Activated CD4-positive, alpha-beta T cell treated with anti-CD3 and anti-CD28 coated beads, Interleukin-2, amount 10 ng/mL, durations not matched to agents 24 days and 14 days (primary cell): ENCODE data around the gene PNLIPRP3. TPM values are rescaled to one million over a fixed set of nuclear protein-coding genes. Genes with fewer than 3 reads are reported as not detected.
A peak's percentile ranks its signal among the peaks of the same experiment; 100 is the strongest.

Source experiments
- DNase-seq: peaks from one replicate; pipeline ENCODE4 v3.0.0; 2022
- H3K27ac Mint-ChIP-seq: one replicate; pipeline ENCODE4 v1.8.0; 2022; ENCODE audit warnings: mild to moderate bottlenecking, mixed read lengths
- H3K27me3 Mint-ChIP-seq: one replicate; pipeline ENCODE4 v1.8.0; 2022; ENCODE audit warnings: mixed read lengths
- H3K36me3 Mint-ChIP-seq: one replicate; pipeline ENCODE4 v1.8.0; 2022; ENCODE audit warnings: low read depth, mild to moderate bottlenecking, mixed read lengths
- H3K4me1 Mint-ChIP-seq: one replicate; pipeline ENCODE4 v1.8.0; 2021; ENCODE audit warnings: mixed read lengths
- H3K4me3 Mint-ChIP-seq: one replicate; pipeline ENCODE4 v1.8.0; 2022; ENCODE audit warnings: mild to moderate bottlenecking, moderate library complexity, mixed read lengths
- H3K9me3 Mint-ChIP-seq: one replicate; pipeline ENCODE4 v1.8.0; 2021; ENCODE audit warnings: mixed read lengths
- intact Hi-C: fragments of 100-400 bp; cut with micrococcal nuclease; formaldehyde crosslinking; loops from one replicate; pipeline ENCODE4 v1.15.1; 2023
- total RNA-seq: library from RNA; stranded (reverse); gene quantifications from 2 replicates; pipeline ENCODE4 v1.2.3, GENCODE V29; 2022

The PNLIPRP3 gene
- total RNA-seq, 1 donor from 2014 or later, result not detected

DNA sequence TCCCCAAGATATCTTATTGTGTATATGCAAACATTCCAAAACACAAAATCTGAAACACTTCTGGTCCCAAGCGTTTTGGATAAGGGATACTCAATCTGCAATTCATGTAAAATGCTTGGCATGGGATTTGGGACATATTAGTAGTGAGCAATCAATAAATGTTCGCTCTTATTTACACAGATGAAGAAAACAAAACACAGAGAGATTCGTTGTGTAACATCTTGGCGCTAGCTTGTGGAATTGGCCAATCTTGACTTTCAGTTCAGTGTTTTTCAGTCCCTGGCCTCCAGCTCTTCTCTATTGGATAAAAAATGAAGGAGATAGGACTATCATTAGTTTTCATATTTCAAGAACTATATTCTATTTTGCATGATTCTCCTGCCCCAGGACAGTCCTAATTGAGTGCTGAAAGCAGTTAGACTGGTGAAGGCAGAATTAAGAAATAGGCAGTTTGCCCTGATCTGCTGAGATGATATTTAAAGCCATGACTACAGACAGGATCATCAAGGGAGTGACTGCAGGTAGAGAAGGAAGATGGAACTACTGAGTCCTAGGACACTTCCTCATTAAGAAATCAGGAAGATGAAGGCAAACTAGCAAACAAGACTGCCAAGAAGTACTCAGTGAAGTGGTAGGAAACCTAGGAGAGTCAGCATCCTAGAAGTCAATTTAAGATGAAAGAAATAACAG, 1.8 kb downstream of the PNLIPRP3 start:
- no peaks in the 10 kb centered on the region for H3K36me3 Mint-ChIP-seq
- intact Hi-C loops, result no loop called here
- DNase-seq, result no peak
- no peaks in the 10 kb centered on the region for H3K27me3 Mint-ChIP-seq
- no peaks in the 10 kb centered on the region for H3K9me3 Mint-ChIP-seq
- H3K4me1 Mint-ChIP-seq, result no peaks in the 10 kb centered on the region
- H3K27ac Mint-ChIP-seq, result no peak overlapping the region
- no peak overlapping the region for H3K4me3 Mint-ChIP-seq

DNA sequence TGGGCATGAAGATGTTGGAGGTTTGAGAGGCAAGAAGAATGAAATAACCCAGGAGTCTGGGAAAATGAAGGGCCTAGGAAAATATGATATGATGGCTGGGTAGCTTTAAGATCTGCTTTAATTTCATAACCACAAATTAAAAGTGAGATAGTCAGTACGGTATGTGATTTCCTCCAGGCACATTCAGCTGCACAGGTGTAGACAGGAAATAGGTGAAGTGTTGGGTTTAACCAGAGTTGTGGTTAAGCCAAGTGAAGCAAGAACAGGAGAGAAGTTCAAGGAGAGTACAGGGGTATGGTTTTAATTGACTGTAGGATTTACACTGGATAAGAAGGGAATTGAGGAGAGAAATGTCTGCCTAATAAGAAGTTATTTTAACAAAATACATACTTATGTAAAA, 2.6 kb downstream of the PNLIPRP3 start:
- no peaks in the 10 kb centered on the region for H3K4me1 Mint-ChIP-seq
- intact Hi-C loops, result no loop called here
- H3K27ac Mint-ChIP-seq, result no peak overlapping the region

DNA sequence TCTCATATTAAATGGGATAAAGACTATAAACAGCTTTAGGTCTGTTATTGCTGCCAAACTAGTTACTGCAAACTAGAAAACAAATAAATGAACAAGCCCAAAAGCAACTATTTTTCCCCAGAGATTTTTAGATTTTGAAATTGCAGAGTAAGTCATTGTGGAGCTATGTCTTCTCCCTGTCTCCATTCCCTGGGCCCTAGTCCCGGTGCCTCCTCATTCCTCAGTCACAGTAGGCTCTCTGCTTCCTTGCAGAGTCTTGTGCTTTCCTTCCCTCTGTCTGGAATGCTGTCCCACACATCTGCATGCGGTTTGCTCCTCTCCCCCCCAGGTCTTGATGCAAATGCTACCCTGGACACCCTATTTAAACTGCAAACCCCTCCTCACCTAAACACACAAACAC, 4.0 kb downstream of the PNLIPRP3 start:
- no peaks in the 10 kb centered on the region for H3K4me1 Mint-ChIP-seq

More for the DNA sequence above, 2.6 kb downstream of the PNLIPRP3 start:
- Mint-ChIP-seq H3K27me3 (no peaks in the 10 kb centered on the region), H3K4me3 (no peak overlapping the region), H3K36me3 (no peaks in the 10 kb centered on the region), H3K9me3 (no peaks in the 10 kb centered on the region)
- no peak for DNase-seq

DNA sequence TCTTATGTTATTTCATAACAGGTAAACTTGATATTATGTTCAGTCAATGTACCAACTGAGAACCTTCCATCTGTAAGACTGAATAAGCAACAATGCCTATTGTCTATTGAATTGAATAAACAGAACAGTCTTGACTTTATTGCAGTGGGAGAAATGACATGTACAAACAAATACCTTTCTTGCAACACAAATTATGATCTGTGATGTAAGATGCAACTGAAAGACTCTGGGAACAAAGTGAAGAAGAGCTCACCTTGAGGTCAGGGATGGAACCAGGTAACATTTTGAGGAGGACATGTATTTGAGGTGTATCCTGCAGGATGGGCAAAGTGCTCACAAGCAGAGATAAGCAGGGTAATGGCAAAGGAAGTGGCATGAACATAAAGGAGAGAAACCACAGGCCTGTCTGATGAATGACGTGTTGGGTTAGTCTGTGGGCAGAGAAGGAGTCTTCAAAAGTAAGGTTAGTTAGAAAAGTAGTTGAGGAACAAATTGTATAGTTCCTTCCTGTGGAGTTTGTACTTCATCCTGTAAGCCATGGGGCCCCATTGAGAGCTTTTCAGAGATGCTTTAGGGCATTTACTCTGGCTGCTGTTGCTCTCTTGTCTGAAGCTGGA, 9.5 kb downstream of the PNLIPRP3 start:
- Mint-ChIP-seq H3K4me3 (no peak overlapping the region), H3K36me3 (no peaks in the 10 kb centered on the region), H3K4me1 (peaks cover 3% of the 10 kb centered on the region), H3K27ac (no peak overlapping the region), H3K9me3 (no peaks in the 10 kb centered on the region), H3K27me3 (no peaks in the 10 kb centered on the region)
- intact Hi-C loops, result no loop called here
- DNase-seq, result no peak

More for the DNA sequence above, 4.0 kb downstream of the PNLIPRP3 start:
- Mint-ChIP-seq H3K27ac (no peak overlapping the region), H3K4me3 (no peak overlapping the region), H3K9me3 (no peaks in the 10 kb centered on the region), H3K36me3 (no peaks in the 10 kb centered on the region), H3K27me3 (no peaks in the 10 kb centered on the region)
- intact Hi-C loops, result no loop called here
- no peak for DNase-seq

DNA sequence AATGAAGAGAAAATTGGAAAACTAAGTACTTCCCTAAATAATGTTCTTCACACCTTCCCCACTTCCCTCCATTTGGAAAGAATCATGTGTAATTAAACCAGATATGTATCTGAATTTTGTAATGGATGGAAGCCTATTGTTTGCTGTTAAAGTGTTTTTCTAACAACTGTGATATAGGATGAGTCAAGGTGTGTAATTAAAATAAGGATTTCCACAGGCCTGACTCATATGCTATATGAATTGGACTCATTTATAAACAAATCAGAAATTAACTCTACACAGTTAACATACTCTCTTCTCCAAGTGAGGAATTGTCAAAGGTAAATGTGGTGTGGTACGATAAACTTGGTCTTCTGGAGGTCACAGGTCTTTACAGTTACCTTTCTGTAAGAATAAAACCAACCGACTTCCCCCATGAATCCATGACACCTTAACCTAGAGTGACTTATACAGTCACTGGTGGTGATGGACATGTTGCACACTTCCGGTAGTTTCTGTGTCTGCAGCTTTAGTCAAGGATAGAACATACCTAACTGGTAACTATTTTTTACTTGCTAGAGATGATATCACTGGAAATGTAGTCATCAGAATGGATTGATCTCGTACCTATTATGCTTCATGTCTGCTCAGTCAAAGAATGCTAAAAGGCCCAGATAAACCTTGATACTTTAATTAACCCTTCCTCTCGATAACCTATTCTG, 12.8 kb downstream of the PNLIPRP3 start:
- H3K9me3 Mint-ChIP-seq, result no peaks in the 10 kb centered on the region
- DNase-seq, result no peak
- H3K4me3 Mint-ChIP-seq, result no peak overlapping the region
- H3K36me3 Mint-ChIP-seq, result no peaks in the 10 kb centered on the region
- no peaks in the 10 kb centered on the region for H3K27me3 Mint-ChIP-seq
- intact Hi-C loops, result no loop called here
- peaks cover 3% of the 10 kb centered on the region for H3K4me1 Mint-ChIP-seq
- no peak overlapping the region for H3K27ac Mint-ChIP-seq

DNA sequence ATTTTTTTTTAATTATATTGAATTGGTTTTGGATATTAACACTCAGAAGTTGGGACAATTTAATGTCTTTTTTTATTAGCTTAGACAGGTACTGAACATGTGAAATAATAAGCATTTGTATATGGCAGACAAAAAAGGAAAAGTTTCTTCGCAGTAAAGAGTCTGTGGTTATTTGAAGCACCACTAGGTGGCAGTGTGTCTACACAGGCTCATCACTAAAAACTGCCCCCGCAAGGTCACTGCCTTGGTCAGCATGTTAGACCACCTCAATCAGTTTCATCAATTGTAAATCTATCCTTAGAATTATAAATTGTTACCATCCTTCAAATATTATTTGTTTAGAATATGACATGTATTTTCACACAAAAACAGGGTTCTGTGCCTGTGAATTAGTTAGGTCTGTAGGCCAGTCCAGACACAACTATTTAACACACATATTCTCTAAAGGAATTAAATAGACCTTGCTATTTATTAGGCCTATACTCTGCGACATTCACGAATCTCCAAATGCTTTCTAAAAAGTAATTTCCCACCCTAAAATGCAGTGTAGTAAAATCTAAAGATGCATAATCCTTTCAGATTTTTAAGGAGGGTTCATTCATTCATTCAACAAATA, 17.0 kb downstream of the PNLIPRP3 start:
- Mint-ChIP-seq H3K27ac (no peak overlapping the region), H3K4me3 (no peak overlapping the region), H3K4me1 (no peaks in the 10 kb centered on the region), H3K36me3 (no peaks in the 10 kb centered on the region), H3K9me3 (no peaks in the 10 kb centered on the region), H3K27me3 (no peaks in the 10 kb centered on the region)
- DNase-seq, result peak; percentile 62
- intact Hi-C loops, result no loop called here

DNA sequence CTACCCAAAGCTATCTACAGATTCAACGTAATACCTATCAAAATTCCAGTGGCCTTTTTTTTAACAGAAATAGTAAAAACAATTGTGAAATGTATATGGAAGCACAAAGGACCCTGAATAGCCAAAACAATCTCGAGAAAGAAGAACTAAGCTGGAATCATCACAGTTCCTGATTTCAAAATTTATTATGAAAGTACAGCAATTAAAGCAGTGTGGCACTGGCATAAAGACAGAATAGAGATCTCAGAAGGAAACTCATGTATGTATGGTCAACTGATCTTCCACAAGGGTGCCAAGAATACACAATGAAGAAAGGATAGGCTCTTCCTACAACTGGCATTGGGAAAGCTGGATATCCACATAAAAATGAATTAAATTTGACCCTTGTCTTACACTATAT, 23.2 kb downstream of the PNLIPRP3 start:
- Mint-ChIP-seq H3K4me3 (no peak overlapping the region), H3K36me3 (no peaks in the 10 kb centered on the region), H3K27ac (no peak overlapping the region), H3K9me3 (no peaks in the 10 kb centered on the region), H3K27me3 (no peaks in the 10 kb centered on the region), H3K4me1 (no peaks in the 10 kb centered on the region)
- DNase-seq, result no peak
- intact Hi-C loops, result no loop called here

DNA sequence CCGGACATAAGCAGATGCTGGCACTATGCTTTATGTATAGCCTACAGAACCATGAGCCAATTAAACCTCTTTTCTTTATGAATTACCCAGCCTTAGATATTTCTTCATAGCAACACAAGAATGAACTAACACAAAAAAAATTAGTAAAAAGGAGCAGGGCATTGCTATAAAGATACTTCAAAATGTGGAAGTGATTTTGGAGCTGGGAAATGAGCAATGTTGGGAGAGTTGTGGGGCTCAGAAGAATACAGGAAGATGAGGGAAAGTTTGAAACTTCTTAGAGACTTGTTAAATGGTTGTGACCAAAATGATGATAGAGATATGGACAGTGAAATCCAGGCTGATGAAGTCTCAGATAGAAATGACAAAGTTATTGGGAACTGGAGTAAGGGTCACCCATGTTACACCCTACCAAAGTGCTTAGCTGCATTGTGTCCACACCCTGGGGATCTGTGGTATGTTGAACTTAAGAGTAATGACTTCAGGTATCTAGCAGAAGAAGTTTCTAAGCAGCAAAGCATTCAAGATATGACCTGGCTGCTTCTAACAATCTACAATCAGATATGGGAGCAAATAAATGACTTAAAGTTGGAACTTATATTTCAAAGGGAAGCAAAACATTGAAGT, 24.2 kb downstream of the PNLIPRP3 start:
- Mint-ChIP-seq H3K27me3 (no peaks in the 10 kb centered on the region), H3K27ac (no peak overlapping the region), H3K4me1 (no peaks in the 10 kb centered on the region), H3K36me3 (no peaks in the 10 kb centered on the region), H3K4me3 (no peak overlapping the region), H3K9me3 (no peaks in the 10 kb centered on the region)
- no peak for DNase-seq
- intact Hi-C loops, result no loop called here

DNA sequence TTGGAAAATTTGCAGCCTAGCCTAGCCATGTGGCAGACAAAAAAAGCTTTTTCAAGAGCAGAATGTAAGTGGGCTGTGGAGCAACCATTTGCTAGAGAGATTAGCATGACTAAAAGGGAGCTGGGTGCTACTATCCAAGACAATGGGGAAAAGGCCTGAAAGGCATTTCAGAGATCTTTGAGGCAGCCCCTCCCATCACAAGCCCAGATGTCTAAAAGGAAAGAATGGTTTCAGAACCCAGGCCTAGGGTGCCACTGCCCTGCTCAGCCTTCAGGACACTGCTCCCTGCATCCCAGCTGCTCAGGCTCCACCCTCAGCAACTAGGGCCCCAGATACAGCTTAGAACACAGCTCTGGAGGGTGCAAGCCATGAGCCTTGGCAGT, 24.7 kb downstream of the PNLIPRP3 start:
- Mint-ChIP-seq H3K9me3 (no peaks in the 10 kb centered on the region), H3K27ac (no peak overlapping the region), H3K4me1 (no peaks in the 10 kb centered on the region), H3K36me3 (no peaks in the 10 kb centered on the region), H3K4me3 (no peak overlapping the region), H3K27me3 (no peaks in the 10 kb centered on the region)
- DNase-seq, result no peak
- intact Hi-C loops, result no loop called here

DNA sequence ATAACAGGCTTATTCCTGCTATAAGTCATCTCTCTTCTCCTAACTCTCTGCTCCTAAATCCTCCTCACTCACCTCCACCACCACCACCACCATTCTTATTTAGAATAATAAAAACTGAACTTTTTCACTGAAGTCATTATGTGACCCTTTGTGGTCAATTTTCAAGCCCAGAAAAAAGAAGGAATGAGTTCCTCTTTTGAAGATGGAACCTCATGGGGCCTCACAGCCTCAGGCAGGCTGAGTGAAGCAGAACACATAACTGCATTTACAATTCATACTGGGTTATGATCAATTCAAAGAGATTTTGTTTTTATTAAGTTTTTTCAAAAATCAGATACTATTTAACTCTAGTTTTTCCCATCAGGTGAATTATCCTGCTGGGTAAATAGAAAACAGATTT, 29.8 kb downstream of the PNLIPRP3 start:
- no peaks in the 10 kb centered on the region for H3K9me3 Mint-ChIP-seq
- intact Hi-C loops, result no loop called here
- H3K4me3 Mint-ChIP-seq, result no peak overlapping the region
- H3K27ac Mint-ChIP-seq, result no peak overlapping the region
- H3K4me1 Mint-ChIP-seq, result no peaks in the 10 kb centered on the region
- no peaks in the 10 kb centered on the region for H3K27me3 Mint-ChIP-seq
- no peak for DNase-seq
- no peaks in the 10 kb centered on the region for H3K36me3 Mint-ChIP-seq

DNA sequence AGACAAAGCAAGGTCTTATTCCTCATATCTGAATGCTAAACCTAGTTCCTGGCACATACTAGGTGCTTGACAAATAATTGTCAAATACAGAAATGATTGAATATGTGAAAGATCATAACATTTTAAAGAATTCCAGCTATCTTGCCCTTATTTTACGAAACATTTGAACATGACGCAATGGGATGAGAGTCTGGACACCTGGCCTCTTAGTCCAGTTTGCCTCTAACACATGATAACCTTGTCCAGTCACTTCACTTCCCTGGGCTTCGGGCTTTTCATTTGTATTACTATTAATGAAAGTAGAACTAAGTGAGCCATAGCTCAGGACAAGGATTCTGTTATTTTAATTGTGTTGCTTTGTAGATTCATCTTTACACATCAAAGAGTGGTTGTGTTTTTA, 32.6 kb downstream of the PNLIPRP3 start:
- H3K36me3 Mint-ChIP-seq, result no peaks in the 10 kb centered on the region
- no peak overlapping the region for H3K4me3 Mint-ChIP-seq
- no peaks in the 10 kb centered on the region for H3K9me3 Mint-ChIP-seq
- no peak overlapping the region for H3K27ac Mint-ChIP-seq
- no peaks in the 10 kb centered on the region for H3K27me3 Mint-ChIP-seq
- H3K4me1 Mint-ChIP-seq, result no peaks in the 10 kb centered on the region
- no peak for DNase-seq
- intact Hi-C loops, result no loop called here

DNA sequence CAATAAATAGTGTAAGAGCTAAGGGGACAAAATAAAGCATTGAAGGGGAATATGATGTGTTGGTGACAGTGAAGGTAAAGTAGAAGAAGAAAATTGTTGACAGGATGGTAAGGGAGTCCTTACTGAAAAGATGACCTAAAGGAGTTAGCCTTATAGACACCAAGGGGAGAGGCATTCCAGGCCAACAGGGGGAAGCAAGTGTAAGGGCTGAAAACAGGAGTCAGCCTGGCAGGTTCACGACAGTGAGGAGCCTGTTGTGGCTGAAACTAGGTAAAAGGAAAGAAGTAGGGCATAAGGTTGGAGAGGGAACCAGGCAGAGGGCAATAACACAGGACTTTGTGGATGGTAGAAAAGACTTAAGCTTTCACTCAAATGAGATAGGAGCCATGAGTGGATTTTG, 34.0 kb downstream of the PNLIPRP3 start:
- Mint-ChIP-seq H3K27me3 (no peaks in the 10 kb centered on the region), H3K9me3 (no peaks in the 10 kb centered on the region), H3K36me3 (no peaks in the 10 kb centered on the region), H3K4me3 (no peak overlapping the region), H3K27ac (no peak overlapping the region), H3K4me1 (no peaks in the 10 kb centered on the region)
- no peak for DNase-seq
- intact Hi-C loops, result no loop called here

DNA sequence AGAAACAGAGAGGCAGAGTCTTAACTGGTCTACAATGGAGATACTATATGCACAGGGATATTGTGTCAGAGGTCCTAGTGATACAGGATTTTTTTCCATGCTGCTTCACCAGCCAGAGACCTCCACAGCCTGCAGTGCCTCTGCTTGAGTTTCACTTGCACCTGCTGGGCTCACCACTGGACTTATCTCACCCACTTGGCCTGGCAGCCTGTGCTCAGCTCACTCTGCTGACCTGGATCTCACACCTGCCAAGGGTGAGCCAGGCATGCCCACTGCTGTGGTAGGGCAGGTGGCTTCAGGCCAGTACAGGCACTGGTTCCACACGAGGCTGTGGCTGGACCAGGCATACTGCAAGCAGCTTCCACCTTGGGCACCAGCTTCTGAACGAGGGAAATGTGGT, 36.6 kb downstream of the PNLIPRP3 start:
- H3K4me1 Mint-ChIP-seq, result no peaks in the 10 kb centered on the region
- no peaks in the 10 kb centered on the region for H3K9me3 Mint-ChIP-seq
- no peak overlapping the region for H3K27ac Mint-ChIP-seq
- no peaks in the 10 kb centered on the region for H3K27me3 Mint-ChIP-seq
- H3K4me3 Mint-ChIP-seq, result no peak overlapping the region
- intact Hi-C loops, result no loop called here
- no peak for DNase-seq
- H3K36me3 Mint-ChIP-seq, result no peaks in the 10 kb centered on the region

DNA sequence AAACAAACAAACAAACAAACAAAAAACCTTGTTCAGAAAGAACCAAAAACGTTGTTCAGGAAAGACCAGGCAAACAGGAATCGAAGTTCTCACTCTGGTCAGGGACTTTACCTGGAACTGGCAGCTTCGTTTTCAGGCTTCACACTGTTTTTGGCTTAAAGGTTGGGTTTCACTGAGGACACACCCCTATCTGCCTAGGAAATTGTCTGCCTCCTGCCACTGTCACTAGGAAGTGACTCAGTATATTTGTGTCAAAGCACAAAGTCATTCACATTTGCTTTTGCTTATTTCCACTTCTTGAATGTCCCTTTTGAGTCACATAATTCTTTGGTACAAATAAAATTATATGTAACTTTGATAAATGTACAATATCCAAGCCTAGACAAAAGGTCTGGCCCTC, 37.9 kb downstream of the PNLIPRP3 start:
- Mint-ChIP-seq H3K4me3 (no peak overlapping the region), H3K27ac (no peak overlapping the region), H3K9me3 (no peaks in the 10 kb centered on the region), H3K36me3 (no peaks in the 10 kb centered on the region), H3K27me3 (no peaks in the 10 kb centered on the region), H3K4me1 (no peaks in the 10 kb centered on the region)
- intact Hi-C loops, result no loop called here
- no peak for DNase-seq
